AG09319 (cell line): ENCODE results near the gene SDE2.

ENCODE experiments used
- DNase-seq: peaks from one replicate; pipeline ENCODE4 v3.0.0-alpha.2; 2010; ENCODE audit warnings: low read depth; ENCODE audit errors: extremely low read depth
- CTCF ChIP-seq: IDR thresholded peaks from 2 replicates; pipeline ENCODE4 v1.5.1; 2011; ENCODE audit warnings: low read depth, mild to moderate bottlenecking, inconsistent platforms, low read length, moderate library complexity

Gene SDE2

DNA sequence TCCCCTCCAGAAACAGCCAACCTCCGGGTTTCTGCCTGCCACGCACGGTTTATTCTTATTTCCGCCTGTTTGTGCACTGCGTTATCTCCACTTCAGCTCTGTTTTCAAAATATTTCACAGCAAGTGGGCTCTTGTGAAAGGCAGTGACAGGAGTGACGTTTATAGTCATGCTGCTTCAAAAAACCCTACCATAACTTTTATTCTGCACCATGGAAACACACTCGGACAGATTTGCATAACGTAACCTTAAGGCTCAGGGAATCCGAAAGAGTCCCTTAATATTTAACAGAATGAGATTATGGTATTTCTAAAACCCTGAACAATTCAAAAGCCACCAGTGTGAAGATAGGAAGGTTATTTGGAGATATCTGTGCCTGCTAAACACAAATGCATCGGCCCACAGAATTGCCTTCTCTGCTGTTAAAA, 782 bp upstream of the SDE2 start:
- DNase-seq = no peak
- no peak for TF ChIP-seq CTCF

- DNase-seq = no peak
These were observed 450 bp downstream of the SDE2 start for GRCh38 chr1:225998560-225999226.

GRCh38 chr1:225996946-225997545, 2.1 kb downstream of the SDE2 start:
- DNase-seq = no peak
- TF ChIP-seq CTCF = no peak

More at GRCh38 chr1:225998560-225999226, 450 bp downstream of the SDE2 start:
- no peak for TF ChIP-seq CTCF

GRCh38 chr1:225995919-225996864, 3.0 kb downstream of the SDE2 start:
- DNase-seq = no peak
- TF ChIP-seq CTCF = no peak

DNA sequence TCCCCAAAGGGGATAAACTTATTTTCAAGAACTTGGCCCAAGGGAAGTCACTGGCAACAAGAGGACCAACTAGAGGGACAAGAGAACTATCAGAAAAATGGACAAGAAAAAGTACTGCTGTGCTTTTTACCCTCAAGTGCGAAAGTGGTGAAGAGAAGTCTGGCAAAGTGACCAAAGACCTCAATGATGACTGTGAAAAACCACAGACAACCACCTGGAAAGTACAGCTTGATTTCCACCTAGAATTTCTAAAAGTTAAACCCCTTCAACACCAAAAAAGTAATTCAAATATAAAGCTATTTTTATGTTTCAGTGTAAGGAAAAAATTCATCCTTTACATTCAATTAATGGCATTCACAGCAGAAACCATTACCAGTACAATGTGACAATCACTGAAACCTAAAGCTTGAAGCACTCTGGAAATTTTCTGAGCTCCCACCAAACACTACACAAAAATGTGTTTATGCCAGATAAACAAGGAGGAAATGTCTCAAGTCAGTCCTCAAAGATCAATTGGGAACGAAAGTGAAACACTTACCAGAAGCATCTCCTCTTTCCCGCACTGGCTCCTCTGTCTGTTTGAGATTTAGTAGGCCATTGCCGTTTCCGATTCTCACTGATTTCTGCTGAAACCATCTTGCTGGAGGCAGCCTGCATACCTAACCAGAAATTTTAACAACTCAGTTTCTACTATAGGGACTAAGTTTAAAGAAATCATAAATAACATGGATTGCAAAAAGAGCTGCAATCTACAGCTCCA, 8.3 kb downstream of the SDE2 start:
- DNase-seq = no peak
- TF ChIP-seq CTCF = no peak

DNA sequence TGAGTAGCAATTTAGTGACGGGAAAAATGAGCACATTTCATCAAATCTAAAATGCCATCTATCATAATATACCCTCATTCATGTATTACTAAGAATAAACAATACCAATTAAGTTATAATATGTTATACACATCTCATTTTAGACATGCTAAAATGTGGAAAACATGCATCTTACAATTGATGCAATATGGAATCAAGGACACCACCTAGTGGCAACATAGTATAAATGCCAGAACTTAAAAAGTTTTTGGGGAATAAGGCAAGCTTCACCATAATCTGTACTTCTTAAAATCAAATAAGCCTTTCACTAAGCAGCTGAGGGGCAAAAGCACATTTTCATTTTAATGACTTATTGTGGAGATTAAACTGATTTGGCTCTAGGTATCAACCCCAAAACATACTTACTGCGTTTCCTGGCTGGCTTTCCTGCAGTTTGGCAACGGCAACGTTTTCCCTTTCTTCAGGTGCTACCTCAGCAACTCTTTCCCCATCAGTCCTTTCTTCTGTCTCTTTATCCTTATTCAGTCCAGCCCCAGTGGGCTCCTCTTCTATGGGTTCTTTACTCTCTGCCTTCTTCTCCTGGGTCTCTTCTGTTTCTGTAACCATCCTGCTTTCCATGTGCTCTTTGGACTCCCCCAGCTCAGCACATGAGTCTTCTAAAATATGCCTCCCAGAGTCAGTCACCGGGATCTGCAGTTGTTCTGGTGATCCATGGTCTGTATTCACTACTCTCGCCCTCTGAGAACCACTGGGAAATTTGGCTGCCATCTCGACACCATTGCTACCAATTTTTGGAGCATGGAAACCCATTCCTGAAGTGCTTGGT, 11.4 kb downstream of the SDE2 start:
- DNase-seq = no peak
- peak; percentile 69 for TF ChIP-seq CTCF
